Ovary (tissue), 9 donors: ENCODE measurements around the gene ZNF385A. TPM values are rescaled to one million over a fixed set of nuclear protein-coding genes. Genes with fewer than 3 reads are reported as not detected.
A peak's percentile ranks its signal among the peaks of the same experiment; 100 is the strongest.

ENCODE experiments used
- DNase-seq, 5 donors: peaks; one replicate each; pipeline ENCODE4 v3.0.0-alpha.2; 2019 to 2020
- H3K27ac ChIP-seq, 2 donors: fragments of 200-600 bp; one replicate each; pipeline versions ENCODE4 v1.5.1 to v1.8.0; 2019 to 2022
- H3K27me3 ChIP-seq: fragments of 200-600 bp; one replicate; pipeline ENCODE4 v1.8.0; 2022
- H3K36me3 ChIP-seq: fragments of 200-600 bp; sonication (generic); one replicate; pipeline ENCODE4 v1.5.1; 2019
- H3K4me1 ChIP-seq: one replicate; pipeline ENCODE4 v1.8.1; 2013; ENCODE audit warnings: mild to moderate bottlenecking, moderate library complexity; ENCODE audit not compliant: insufficient read depth
- H3K4me3 ChIP-seq: fragments of 200-600 bp; sonication (generic); one replicate; pipeline ENCODE4 v1.5.1; 2017
- H3K9me3 ChIP-seq, 2 donors: fragments of 200-600 bp in 1 of 2; sonication (generic) in 1 of 2; one replicate each; pipeline versions ENCODE4 v1.5.1 to v1.8.1; 2013 to 2019; ENCODE audit warnings: mild to moderate bottlenecking in 1 of 2, moderate library complexity in 1 of 2
- EP300 ChIP-seq: sonication (generic); formaldehyde crosslinking; IDR thresholded peaks from one replicate; pipeline ENCODE4 v1.6.1; 2017; ENCODE audit warnings: antibody characterized with exemption
- POLR2A ChIP-seq: fragments of 450-650 bp; IDR thresholded peaks from one replicate; pipeline ENCODE4 v1.6.1; 2017; ENCODE audit warnings: antibody characterized with exemption, mild to moderate bottlenecking, moderate library complexity
- WGBS, 3 donors: extraction: QIAGEN DNeasy Blood & Tissue Kit in 1 of 3; methylation state at CpG; one replicate each; pipeline versions ENCODE4 v1.1.5 to v1.1.7; 2013 to 2017; 5-methylcytosine and 5-hydroxymethylcytosine counted together
- intact Hi-C, 4 donors: fragments of 100-400 bp; cut with DNase I; formaldehyde crosslinking; loops; one replicate each; pipeline versions ENCODE4 v1.11.0 to v1.15.1; 2022 to 2023
- polyA plus RNA-seq, 2 donors: library from polyadenylated mRNA; stranded (reverse); fragments of 200-250 nt in 1 of 2; fragments of 350-450 nt in 1 of 2; fragmentation: Illumina TruSeq in 1 of 2; extraction: RNeasy Lipid Tissue Mini Kit (QIAGEN cat#74804) in 1 of 2; gene quantifications; one replicate each; pipeline ENCODE4 v1.2.3, GENCODE V29; 2013 to 2014
- total RNA-seq, 7 donors: library from RNA; depleted of rRNA in 2 of 7; stranded (reverse); fragments of >200 nt in 2 of 7; fragmentation: NEBNext Ultra II Directional in 3 of 7; extraction: Animal tissue kit (Norgen Biotek cat#: 25700) in 3 of 7; gene quantifications; one replicate each; pipeline versions ENCODE4 v1.1.0 to v1.2.4, GENCODE V29; 2016 to 2023
- TF ChIP-seq, protein P1 (sequence below), 3 donors: fragments of 450-650 bp in 2 of 3; fragments of 200-600 bp in 1 of 3; IDR thresholded peaks; one replicate each; pipeline versions ENCODE4 v1.5.1 to v1.8.0; 2016 to 2022; ENCODE audit warnings: antibody characterized with exemption in 3 of 3, mild to moderate bottlenecking in 1 of 3
- donor health status: DM: no; HTN: no; CAD: no; lungs with moderate emphysema.
- donor health status: DM: no; HTN: no; CAD: no.
- donor health status: Bipolar disorder and iron deficiency.
- donor health status: DM: yes; HTN: yes; CAD: no.
- donor health status: DM: no; HTN: no; CAD: no.
- donor health status: DM: yes; HTN: yes; CAD: no.

Gene ZNF385A
- total and polyA plus RNA-seq, 9 donors: 3.6 to 30.5 (median 6.0) TPM

DNA sequence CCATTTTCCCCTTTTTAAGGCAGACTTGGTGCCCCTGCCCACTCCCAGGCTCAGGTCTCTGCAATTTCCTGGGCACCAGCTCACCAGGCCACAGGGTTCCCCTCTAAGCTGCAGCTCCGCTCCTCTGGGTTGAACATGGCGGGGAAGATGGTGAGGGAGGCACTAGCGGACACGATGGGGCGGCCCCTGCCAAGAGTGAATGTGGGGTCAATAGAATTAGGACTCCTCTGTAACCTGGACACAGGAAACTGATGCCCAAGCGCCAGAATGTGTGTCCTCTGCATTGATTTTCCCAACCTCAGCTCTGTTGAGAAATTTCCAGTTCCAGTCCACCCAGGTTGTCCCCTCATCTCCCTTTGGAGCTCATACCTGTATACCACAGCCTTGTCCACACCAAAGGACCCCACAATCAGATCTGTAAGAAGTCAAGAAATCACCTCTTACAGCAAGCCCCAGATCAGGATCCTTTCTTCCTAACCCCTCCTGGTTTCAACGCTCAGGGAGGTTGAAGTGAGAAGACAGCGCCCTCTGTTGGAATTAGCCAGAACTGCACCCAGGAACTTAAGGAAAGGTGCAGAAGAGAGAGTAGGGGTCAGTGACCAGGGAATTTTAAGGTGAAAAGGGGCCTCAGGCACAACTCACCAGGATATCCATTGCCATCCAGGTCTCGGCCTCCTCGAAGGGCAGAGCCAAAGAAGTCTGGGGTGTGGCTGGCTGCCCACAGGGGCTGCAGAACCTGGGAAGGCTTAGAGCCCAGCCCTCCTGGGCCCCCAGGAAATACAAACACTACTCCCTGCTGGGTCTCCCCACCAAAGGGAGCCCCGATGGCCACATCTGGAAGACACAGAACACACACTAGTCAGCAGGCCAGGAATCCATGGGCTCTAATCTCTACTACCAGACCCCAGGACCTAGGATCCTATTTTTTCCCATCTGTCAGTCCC is 19.8 kb upstream of the ZNF385A start:
- no peak overlapping the region for H3K4me3 ChIP-seq
- no peaks in the 10 kb centered on the region for H3K36me3 ChIP-seq
- intact Hi-C loops: loop anchor here in 2 of 4 donors (5.0 kb wide), 2 partner anchors 33 to 38 kb away; no protein-coding TSS in a partner anchor
- no peaks in the 10 kb centered on the region for H3K27me3 ChIP-seq
- no peak for TF ChIP-seq EP300
- TF ChIP-seq, protein P1, sequence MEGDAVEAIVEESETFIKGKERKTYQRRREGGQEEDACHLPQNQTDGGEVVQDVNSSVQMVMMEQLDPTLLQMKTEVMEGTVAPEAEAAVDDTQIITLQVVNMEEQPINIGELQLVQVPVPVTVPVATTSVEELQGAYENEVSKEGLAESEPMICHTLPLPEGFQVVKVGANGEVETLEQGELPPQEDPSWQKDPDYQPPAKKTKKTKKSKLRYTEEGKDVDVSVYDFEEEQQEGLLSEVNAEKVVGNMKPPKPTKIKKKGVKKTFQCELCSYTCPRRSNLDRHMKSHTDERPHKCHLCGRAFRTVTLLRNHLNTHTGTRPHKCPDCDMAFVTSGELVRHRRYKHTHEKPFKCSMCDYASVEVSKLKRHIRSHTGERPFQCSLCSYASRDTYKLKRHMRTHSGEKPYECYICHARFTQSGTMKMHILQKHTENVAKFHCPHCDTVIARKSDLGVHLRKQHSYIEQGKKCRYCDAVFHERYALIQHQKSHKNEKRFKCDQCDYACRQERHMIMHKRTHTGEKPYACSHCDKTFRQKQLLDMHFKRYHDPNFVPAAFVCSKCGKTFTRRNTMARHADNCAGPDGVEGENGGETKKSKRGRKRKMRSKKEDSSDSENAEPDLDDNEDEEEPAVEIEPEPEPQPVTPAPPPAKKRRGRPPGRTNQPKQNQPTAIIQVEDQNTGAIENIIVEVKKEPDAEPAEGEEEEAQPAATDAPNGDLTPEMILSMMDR (IDR thresholded peaks at IDR 0.05): peak; percentile 73 to 77 (median 74)
- no peak for TF ChIP-seq POLR2A
- WGBS, 3 donors: 64 to 70% (median 66%) methylated on average over 11 of the region's 11 CpGs
- no peaks in the 10 kb centered on the region for H3K9me3 ChIP-seq
- peak overlapping the region in 1 of 2 donors; percentile 19 for H3K27ac ChIP-seq
- no peaks in the 10 kb centered on the region for H3K4me1 ChIP-seq
- peak in 4 of 5 donors; percentile 55 to 70 (median 60) for DNase-seq

DNA sequence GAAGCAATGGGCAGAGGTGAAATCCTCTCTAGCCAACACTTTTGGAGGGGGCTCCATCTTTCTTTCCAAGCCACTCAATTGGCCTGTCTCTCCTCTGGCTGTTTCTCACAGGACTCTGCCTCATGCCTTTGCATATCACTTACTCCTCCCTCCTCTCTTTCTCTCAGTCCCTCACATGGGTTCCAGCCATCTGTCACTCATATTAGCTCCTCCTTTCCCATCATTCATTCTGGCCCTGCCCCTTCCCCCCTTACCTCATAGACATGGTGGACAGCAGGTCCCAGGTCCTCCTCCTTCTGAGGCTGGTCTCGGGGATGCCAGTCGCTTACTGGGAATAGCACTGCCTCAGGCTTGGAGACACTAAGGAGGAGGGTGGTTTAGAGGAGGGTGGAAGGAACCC is 16.6 kb upstream of the ZNF385A start:
- no peak for DNase-seq
- Histone ChIP-seq H3K4me3 (no peak overlapping the region), H3K27ac (no peak overlapping the region), H3K4me1 (no peaks in the 10 kb centered on the region), H3K9me3 (no peaks in the 10 kb centered on the region), H3K36me3 (no peaks in the 10 kb centered on the region), H3K27me3 (no peaks in the 10 kb centered on the region)
- 82 to 91% (median 87%) methylated on average over 2 of the region's 2 CpGs for WGBS, 3 donors
- no peak for TF ChIP-seq POLR2A
- intact Hi-C loops: loop anchor here in 2 of 4 donors (5.0 kb wide), 2 partner anchors 36 to 41 kb away; no protein-coding TSS in a partner anchor

GRCh38 chr12:54398995-54399793 is 14.7 kb upstream of the ZNF385A start:
- Histone ChIP-seq H3K27ac (no peak overlapping the region), H3K4me3 (no peak overlapping the region), H3K9me3 (no peaks in the 10 kb centered on the region), H3K4me1 (no peaks in the 10 kb centered on the region), H3K36me3 (no peaks in the 10 kb centered on the region), H3K27me3 (no peaks in the 10 kb centered on the region)
- 70 to 75% (median 73%) methylated on average over 8 of the region's 8 CpGs for WGBS, 3 donors
- DNase-seq: peak; percentile 78 to 92 (median 89)
- TF ChIP-seq, protein P1 (IDR thresholded peaks at IDR 0.05): peak; percentile 90 to 96 (median 95)
- TF ChIP-seq POLR2A: peak; percentile 27
- no peak for TF ChIP-seq EP300
- intact Hi-C loops: loop anchor here in 2 of 4 donors (1.0 to 5.0 kb wide), 2 partner anchors 38 to 40 kb away; no protein-coding TSS in a partner anchor

DNA sequence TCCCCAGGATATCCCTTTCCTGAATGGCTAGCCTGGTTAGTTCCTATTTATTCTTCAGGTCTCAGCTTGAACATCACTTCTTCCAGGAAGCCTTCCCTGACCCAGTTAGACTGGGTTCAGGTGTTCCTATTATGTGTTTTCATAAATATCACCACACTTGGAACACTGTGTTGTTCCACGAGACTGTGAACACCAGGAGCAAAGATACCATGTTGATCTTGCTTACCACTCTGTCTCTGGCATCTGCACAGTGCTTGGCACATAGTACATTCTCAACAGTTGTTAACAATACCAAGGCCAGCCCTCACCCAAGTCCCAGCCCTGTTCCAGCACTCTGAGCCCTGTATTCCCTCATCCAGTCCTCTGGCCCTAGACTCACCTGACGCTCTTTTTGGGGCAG is 13.7 kb upstream of the ZNF385A start:
- Histone ChIP-seq H3K4me3 (no peak overlapping the region), H3K27ac (no peak overlapping the region), H3K36me3 (no peaks in the 10 kb centered on the region), H3K4me1 (no peaks in the 10 kb centered on the region), H3K27me3 (no peaks in the 10 kb centered on the region), H3K9me3 (no peaks in the 10 kb centered on the region)
- DNase-seq: no peak
- intact Hi-C loops: loop anchor here in 1 of 4 donors (5.0 kb wide), 1 partner anchor 39 kb away; no protein-coding TSS in a partner anchor
- no peak for TF ChIP-seq POLR2A
- TF ChIP-seq, protein P1 (IDR thresholded peaks at IDR 0.05): no peak
- no peak for TF ChIP-seq EP300
- WGBS, 3 donors: 92 to 95% (median 94%) methylated on average over 2 of the region's 2 CpGs
